HUES64 (cell line): ENCODE measurements around the gene PDE7B.
"Not testable (repeated sequence)": the region's sequence is repeated elsewhere in the genome, so short reads cannot be mapped to it uniquely, and the experiment has no call there.

Experiments used
- H3K27ac ChIP-seq: 2 replicates; pipeline ENCODE4 v1.7.0; 2013; ENCODE audit warnings: low read depth, low read length, inconsistent platforms
- H3K27me3 ChIP-seq: 2 replicates; pipeline ENCODE4 v1.6.1; 2013; ENCODE audit warnings: mild to moderate bottlenecking, low read length; ENCODE audit not compliant: insufficient read depth
- H3K36me3 ChIP-seq: 2 replicates; pipeline ENCODE4 v1.6.1; 2013; ENCODE audit warnings: mild to moderate bottlenecking, low read length; ENCODE audit not compliant: insufficient read depth
- H3K4me1 ChIP-seq: 2 replicates; pipeline ENCODE4 v1.6.1; 2013; ENCODE audit warnings: mild to moderate bottlenecking, low read length, moderate library complexity; ENCODE audit not compliant: insufficient read depth
- H3K4me3 ChIP-seq: 2 replicates; pipeline ENCODE4 v1.5.1; 2013; ENCODE audit warnings: mild to moderate bottlenecking, low read length, moderate library complexity
- H3K9ac ChIP-seq: 2 replicates; pipeline ENCODE4 v1.6.1; 2013; ENCODE audit warnings: mild to moderate bottlenecking, low read depth, low read length
- H3K9me3 ChIP-seq: 2 replicates; pipeline ENCODE4 v1.6.1; 2013; ENCODE audit warnings: low read depth, low read length; ENCODE audit not compliant: insufficient read depth
- WGBS: fragments of 150-250, 120-280 bp; methylation state at CpG from one replicate; pipeline ENCODE4 v1.1.7; 2013; ENCODE audit warnings: missing lambda C conversion rate; 5-methylcytosine and 5-hydroxymethylcytosine counted together

PDE7B gene

DNA sequence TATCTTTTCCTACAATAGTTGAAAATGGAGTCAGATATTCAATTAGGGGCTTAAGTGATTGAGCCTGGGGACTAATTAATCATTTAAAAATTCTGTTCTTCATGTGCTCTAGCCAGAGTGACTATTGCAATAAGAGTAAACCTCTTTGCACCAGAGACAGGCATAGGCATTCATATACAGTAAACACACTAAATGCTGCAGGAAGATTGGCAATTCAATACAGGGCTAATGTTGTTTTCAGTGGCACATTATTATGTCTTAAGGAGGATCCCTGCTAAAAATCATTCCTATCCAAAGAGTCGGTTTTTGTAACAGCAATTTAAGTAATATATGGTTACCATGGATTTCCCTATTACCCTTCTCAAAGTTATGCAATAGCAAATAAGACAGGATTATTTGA is 1.2 kb downstream of the PDE7B start:
- H3K9ac ChIP-seq: no peak overlapping the region
- no CpG with 5 or more reads among the region's 1 CpG for WGBS

DNA sequence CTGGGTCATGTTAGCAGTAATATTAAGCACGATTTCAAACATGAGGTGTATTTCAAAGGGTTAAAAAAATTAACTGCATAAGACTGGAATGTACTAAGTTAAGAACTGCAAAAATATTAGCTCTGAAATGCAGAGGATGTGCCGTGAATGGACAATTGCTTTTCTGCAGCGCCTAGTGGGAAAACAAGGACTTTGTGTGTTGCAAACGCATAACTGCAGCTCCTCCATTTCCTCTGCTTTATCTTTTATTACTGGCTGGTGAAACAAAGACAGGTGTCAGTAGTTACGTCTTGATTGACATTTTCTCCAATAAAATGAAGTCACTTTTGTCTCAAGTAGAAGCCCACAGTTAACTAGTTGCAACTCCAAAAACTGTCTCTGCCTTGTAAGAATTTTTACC is 1.7 kb downstream of the PDE7B start:
- Histone ChIP-seq H3K9me3 (no peaks in the 10 kb centered on the region), H3K9ac (no peak overlapping the region), H3K36me3 (no peaks in the 10 kb centered on the region), H3K4me3 (no peak overlapping the region), H3K27me3 (no peaks in the 10 kb centered on the region), H3K27ac (no peak overlapping the region), H3K4me1 (peaks cover 19% of the 10 kb centered on the region)
- 76% methylated on average over 5 of the region's 5 CpGs for WGBS

More for the DNA sequence above, 1.2 kb downstream of the PDE7B start:
- Histone ChIP-seq H3K36me3 (no peaks in the 10 kb centered on the region), H3K27ac (no peak overlapping the region), H3K4me1 (peaks cover 19% of the 10 kb centered on the region), H3K9me3 (no peaks in the 10 kb centered on the region), H3K4me3 (no peak overlapping the region), H3K27me3 (no peaks in the 10 kb centered on the region)

DNA sequence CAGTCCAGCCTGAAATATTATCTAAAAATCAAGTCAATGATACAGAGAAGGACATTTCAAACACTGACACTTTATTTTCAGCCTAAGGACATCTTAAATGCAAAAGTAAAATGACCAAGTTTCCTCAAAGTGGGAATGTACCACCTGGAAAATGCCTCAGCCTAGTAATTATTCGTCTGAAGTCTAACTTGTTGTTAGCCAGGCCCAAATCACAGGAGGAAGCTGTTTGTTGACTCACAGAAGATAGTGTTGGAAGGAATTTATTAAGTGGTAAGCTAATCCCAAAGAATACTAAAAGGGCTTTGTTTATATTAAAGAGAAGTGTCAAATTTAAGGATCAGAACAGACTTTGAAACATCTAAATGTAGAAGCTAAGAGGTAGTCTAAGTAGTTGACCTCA is 2.5 kb downstream of the PDE7B start:
- Histone ChIP-seq H3K36me3 (no peaks in the 10 kb centered on the region), H3K27me3 (no peaks in the 10 kb centered on the region), H3K9ac (no peak overlapping the region), H3K4me1 (peaks cover 19% of the 10 kb centered on the region), H3K9me3 (no peaks in the 10 kb centered on the region), H3K4me3 (no peak overlapping the region), H3K27ac (no peak overlapping the region)
- 88% methylated on average over 1 of the region's 1 CpG for WGBS

DNA sequence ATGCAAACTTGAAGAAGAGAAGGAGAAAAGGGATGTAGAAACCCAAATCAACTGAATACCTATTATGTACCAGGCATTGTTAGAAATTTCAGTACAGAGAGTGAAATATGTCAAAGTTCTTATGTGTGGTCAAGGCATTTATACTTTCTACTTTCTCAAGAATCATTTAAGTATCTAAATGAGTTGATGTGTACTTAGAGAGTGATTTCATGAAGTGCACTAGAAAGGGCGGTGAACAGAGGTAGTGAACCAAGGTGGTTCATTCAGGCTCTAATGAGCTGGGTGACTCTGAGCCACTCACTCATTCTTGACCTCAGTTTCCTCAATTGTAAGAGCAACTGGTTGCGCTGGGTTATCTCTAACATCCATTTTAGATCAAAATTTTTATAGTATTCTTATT is 3.3 kb downstream of the PDE7B start:
- Histone ChIP-seq H3K4me1 (peaks cover 19% of the 10 kb centered on the region), H3K36me3 (no peaks in the 10 kb centered on the region), H3K9ac (no peak overlapping the region), H3K4me3 (no peak overlapping the region), H3K27ac (no peak overlapping the region), H3K27me3 (no peaks in the 10 kb centered on the region), H3K9me3 (no peaks in the 10 kb centered on the region)
- WGBS: 98% methylated on average over 2 of the region's 2 CpGs

DNA sequence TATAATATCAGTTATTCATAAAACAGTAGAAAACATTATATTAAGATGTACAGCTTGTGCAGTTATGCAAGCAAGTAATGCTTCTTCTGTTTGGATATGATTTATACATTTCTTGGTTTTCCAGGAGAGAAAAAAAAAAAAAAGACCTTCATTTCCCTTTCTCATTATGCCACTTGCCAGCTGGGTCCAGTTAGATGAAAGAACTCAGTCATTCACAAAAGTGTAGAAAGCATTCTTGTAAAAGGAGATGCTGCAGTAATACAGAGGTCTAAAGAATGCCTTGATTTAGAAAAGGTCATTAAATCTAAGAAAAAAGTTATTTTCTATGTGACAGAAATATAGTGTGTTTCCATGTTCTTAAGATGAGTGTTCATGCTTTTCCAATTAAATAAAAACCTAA is 7.4 kb downstream of the PDE7B start:
- H3K9me3 ChIP-seq: no peaks in the 10 kb centered on the region
- H3K4me3 ChIP-seq: no peak overlapping the region
- H3K36me3 ChIP-seq: no peaks in the 10 kb centered on the region
- H3K4me1 ChIP-seq: no peaks in the 10 kb centered on the region
- no peak overlapping the region for H3K27ac ChIP-seq
- H3K27me3 ChIP-seq: no peaks in the 10 kb centered on the region
- H3K9ac ChIP-seq: no peak overlapping the region

DNA sequence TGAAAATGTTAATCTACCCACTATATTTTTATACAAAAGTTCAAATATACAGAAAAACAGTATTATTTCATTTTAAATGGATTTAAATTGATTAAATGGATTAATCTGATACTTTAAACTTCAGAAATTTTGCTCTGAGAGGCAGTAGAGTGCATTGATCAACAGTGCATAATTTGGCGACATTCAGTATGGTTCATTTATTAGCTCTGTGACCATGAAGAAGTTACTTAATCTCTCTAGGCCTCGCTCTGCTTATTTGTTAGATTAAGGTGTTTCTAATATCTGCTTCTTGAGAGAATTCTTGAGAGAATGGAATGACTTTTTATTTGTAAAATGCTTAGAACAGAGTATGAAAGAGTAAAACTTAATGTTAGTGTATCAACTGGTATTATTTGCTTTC is 8.9 kb downstream of the PDE7B start:
- Histone ChIP-seq H3K4me1 (no peaks in the 10 kb centered on the region), H3K27ac (no peak overlapping the region), H3K4me3 (no peak overlapping the region), H3K36me3 (no peaks in the 10 kb centered on the region), H3K9ac (no peak overlapping the region), H3K9me3 (no peaks in the 10 kb centered on the region), H3K27me3 (no peaks in the 10 kb centered on the region)
- 94% methylated on average over 2 of the region's 2 CpGs for WGBS

DNA sequence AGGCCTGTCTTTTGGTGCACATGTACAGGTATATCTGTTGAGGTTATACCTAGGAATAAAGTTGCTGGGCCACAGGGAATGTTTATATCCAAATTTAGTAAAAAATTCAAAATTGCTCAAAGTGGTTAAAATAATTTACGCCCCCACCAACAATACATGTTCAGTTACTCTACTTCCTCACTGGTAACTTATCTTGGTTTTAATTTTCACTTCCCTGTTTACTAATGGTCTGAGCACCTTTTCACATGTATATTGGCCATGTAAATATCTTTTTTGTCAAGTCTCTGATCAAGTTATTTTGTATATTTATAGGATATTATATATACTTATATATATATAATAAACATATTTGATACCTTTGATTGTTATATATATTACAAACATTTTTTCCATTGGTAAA is 9.7 kb downstream of the PDE7B start:
- H3K27me3 ChIP-seq: no peaks in the 10 kb centered on the region
- H3K36me3 ChIP-seq: no peaks in the 10 kb centered on the region
- H3K9ac ChIP-seq: no peak overlapping the region
- H3K4me1 ChIP-seq: no peaks in the 10 kb centered on the region
- WGBS: 100% methylated on average over 1 of the region's 1 CpG
- H3K9me3 ChIP-seq: no peaks in the 10 kb centered on the region
- no peak overlapping the region for H3K27ac ChIP-seq
- no peak overlapping the region for H3K4me3 ChIP-seq

DNA sequence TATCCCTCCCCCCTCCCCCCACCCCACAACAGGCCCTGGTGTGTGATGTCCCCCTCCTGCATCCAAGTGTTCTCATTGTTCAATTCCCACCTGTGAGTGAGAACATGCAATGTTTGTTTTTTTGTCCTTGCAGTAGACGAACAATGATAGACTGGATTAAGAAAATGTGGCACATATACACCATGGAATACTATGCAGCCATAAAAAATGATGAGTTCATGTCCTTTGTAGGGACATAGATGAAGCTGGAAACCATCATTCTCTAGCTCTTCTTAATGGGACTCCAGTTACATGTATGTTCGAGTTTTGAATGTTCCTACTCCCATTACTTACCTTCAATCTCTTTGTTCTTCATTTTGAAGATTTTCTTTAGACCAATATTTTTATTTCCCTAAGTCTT is 13.4 kb downstream of the PDE7B start:
- 93% methylated on average over 2 of the region's 2 CpGs for WGBS
- H3K27ac ChIP-seq, H3K9me3 ChIP-seq, H3K4me1 ChIP-seq, H3K9ac ChIP-seq, H3K4me3 ChIP-seq, H3K36me3 ChIP-seq, H3K27me3 ChIP-seq: not testable (repeated sequence)

DNA sequence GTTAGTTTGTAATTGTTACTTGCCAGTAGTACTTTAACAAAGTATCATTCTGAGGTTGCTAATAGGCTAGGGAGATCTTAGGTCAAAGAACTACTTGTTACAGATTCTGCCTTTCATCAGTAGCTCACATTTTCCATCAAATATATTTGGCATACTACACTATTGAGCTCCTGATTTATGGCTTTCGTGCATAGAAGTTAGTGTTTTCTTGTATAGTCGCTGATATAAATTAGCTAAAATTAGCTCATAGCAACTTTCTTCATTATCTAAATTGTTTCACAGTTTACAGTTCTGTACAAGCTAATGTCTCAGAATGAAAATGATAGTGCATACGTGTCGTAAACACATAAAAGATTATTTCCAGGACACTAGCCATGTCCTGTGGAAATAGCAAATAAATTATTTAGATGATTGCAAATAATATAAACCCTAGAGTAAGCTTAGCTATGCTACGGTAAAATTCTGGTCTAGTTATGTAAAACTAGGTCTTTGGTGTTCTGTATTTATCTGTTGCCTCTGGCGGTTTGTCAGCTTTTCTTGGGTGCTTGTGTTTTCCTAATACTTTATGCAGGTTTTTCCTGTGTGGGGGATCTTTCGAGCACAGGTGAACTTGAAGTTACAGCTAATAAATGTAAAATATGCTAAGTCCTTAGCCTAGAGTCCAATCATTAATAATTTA is 15.1 kb downstream of the PDE7B start:
- H3K4me3 ChIP-seq: no peak overlapping the region
- no peaks in the 10 kb centered on the region for H3K9me3 ChIP-seq
- no peaks in the 10 kb centered on the region for H3K36me3 ChIP-seq
- 95% methylated on average over 4 of the region's 7 CpGs for WGBS
- H3K4me1 ChIP-seq: no peaks in the 10 kb centered on the region
- H3K27me3 ChIP-seq: no peaks in the 10 kb centered on the region
- no peak overlapping the region for H3K9ac ChIP-seq
- H3K27ac ChIP-seq: no peak overlapping the region

DNA sequence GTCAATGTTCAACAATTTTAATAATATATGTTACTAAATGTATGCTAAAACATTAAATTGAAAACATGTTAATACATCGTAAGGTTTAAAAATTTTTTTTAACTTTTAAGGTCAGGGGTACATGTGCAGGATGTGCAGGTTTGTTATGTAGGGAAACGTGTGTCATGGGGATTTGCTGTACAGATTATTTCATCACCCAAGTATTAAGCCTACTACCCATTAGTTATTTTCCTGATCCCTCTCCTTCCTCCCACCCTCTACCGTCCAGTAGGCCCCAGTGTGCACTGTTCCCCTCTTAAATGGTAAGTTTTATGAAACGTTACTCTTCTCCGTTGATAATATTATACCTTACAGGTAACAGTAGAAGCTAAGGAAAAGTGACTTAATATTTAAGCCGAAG is 15.8 kb downstream of the PDE7B start:
- H3K4me3 ChIP-seq: no peak overlapping the region
- H3K36me3 ChIP-seq: no peaks in the 10 kb centered on the region
- 100% methylated on average over 2 of the region's 6 CpGs for WGBS
- no peaks in the 10 kb centered on the region for H3K27me3 ChIP-seq
- no peaks in the 10 kb centered on the region for H3K9me3 ChIP-seq
- H3K4me1 ChIP-seq: no peaks in the 10 kb centered on the region
- no peak overlapping the region for H3K27ac ChIP-seq
- H3K9ac ChIP-seq: no peak overlapping the region

DNA sequence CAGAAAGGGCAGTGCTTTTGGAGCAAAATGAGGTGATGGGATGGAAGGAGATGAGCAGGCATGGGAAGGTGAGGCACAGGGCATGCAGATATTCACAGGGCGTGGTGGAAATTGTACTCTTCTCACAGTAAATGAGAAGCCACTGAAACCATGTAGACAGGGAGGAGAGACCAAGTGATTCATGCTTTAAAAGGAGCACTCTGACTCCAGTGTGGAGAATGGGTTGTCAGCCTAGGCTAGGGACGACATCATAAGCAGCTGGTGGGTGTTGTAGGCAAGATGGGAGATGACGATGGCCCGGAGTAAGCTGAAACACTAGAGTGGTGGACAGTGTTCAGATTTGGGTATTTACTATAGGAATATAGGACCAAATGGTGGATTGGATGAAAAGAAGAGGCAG is 18.4 kb downstream of the PDE7B start:
- H3K27me3 ChIP-seq: no peaks in the 10 kb centered on the region
- H3K9ac ChIP-seq: no peak overlapping the region
- 93% methylated on average over 4 of the region's 4 CpGs for WGBS
- H3K36me3 ChIP-seq: no peaks in the 10 kb centered on the region
- no peak overlapping the region for H3K4me3 ChIP-seq
- H3K9me3 ChIP-seq: no peaks in the 10 kb centered on the region
- H3K4me1 ChIP-seq: no peaks in the 10 kb centered on the region
- no peak overlapping the region for H3K27ac ChIP-seq

DNA sequence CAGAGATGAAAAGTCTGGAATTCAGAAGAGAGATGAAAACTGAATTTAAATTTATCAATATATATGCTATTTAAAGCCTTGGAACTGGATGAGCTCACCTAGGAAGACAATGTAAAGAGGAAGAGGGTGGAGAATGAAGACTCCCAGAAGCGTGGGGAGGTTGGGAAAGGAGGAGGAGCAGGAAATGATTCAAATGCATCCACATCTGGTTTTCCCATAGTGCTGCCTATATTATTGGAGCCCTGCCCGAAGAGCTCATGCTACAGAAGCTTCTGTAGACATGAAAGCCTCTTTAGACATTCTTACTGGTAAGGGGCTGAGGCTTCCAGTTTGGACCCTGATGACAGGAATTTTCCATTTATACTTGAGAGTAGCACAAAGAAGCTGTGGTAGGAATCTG is 19.2 kb downstream of the PDE7B start:
- H3K4me3 ChIP-seq: no peak overlapping the region
- 86% methylated on average over 2 of the region's 2 CpGs for WGBS
- no peak overlapping the region for H3K9ac ChIP-seq
- H3K27ac ChIP-seq: no peak overlapping the region
- no peaks in the 10 kb centered on the region for H3K27me3 ChIP-seq
- no peaks in the 10 kb centered on the region for H3K9me3 ChIP-seq
- H3K36me3 ChIP-seq: no peaks in the 10 kb centered on the region
- H3K4me1 ChIP-seq: no peaks in the 10 kb centered on the region
